HCT116 (cell line): ENCODE results near the gene PHF21B. TPM values are rescaled to one million over a fixed set of nuclear protein-coding genes. Genes with fewer than 3 reads are reported as not detected.

Experiments used
- ATAC-seq: fragments of 200-7000 bp; cut with Tn5 transposase; 2 replicates; pipeline ENCODE4 v1.9.1; 2020; ENCODE audit warnings: mild to moderate bottlenecking, moderate library complexity
- BruUV-seq: library from RNA; stranded (reverse); fragments of 400-500 nt; replicated peaks from 2 replicates; lab custom pipeline; 2021; lab: Mats Ljungman, UMichigan
- CTCF ChIA-PET: fragments of 300-600 bp; sonication (Branson Sonifier 250); formaldehyde crosslinking; loops from one replicate; lab custom pipeline; 2021; ENCODE audit warnings: antibody characterized with exemption; lab: Charles Lee
- POLR2A ChIA-PET: fragments of 300-600, 350-600 bp; sonication (Branson Sonifier 250); formaldehyde crosslinking; loops from one replicate; lab custom pipeline; 2021; ENCODE audit warnings: antibody characterized with exemption; lab: Charles Lee
- RAD21 ChIA-PET, 2 experiments: fragments of 300-600 bp; sonication (Branson Sonifier 250); formaldehyde crosslinking; loops; one replicate each; lab custom pipeline; 2023; ENCODE audit warnings: low total read pairs in 2 of 2; ENCODE audit not compliant: uncharacterized antibody in 2 of 2, unreplicated experiment in 2 of 2, low non-redundant PET in 1 of 2; lab: Charles Lee
- DNase-seq: peaks from one replicate; pipeline ENCODE4 v3.0.0-alpha.2; 2010; ENCODE audit warnings: low read depth, low spot score
- H2AFZ ChIP-seq: fragments of 200-600 bp; shearing (Covaris generic), sonication (generic); 2 replicates; pipeline ENCODE4 v1.6.1; 2017; ENCODE audit warnings: low read depth, mixed run types, mixed read lengths, antibody characterized with exemption, low read length; ENCODE audit not compliant: poor library complexity, severe bottlenecking
- H3K27ac ChIP-seq: 2 replicates; pipeline ENCODE4 v1.5.1; 2012; ENCODE audit warnings: low read depth, low read length
- H3K27me3 ChIP-seq: fragments of 200-600 bp; sonication (generic); 2 replicates; pipeline ENCODE4 v1.6.1; 2016; ENCODE audit warnings: mixed run types, low read length, mixed read lengths; ENCODE audit not compliant: insufficient read depth
- H3K36me3 ChIP-seq, 2 experiments: fragments of 200-500 bp in 1 of 2; fragments of 200-600 bp in 1 of 2; sonication (Bioruptor generic) in 1 of 2; sonication (generic) in 1 of 2; 2 replicates each; pipeline versions ENCODE4 v1.5.1 to v1.6.1; 2014 to 2016; ENCODE audit warnings: low read length in 2 of 2, inconsistent platforms in 1 of 2, mixed read lengths in 1 of 2, mixed run types in 1 of 2; ENCODE audit not compliant: insufficient read depth in 2 of 2, control insufficient read depth in 1 of 2
- H3K4me1 ChIP-seq, 2 experiments: fragments of 200-600 bp in 1 of 2; sonication (generic) in 1 of 2; 2 replicates each; pipeline versions ENCODE4 v1.5.1 to v1.6.1; 2012 to 2017; ENCODE audit warnings: low read length in 2 of 2, inconsistent platforms in 1 of 2, mild to moderate bottlenecking in 1 of 2, mixed read lengths in 1 of 2, mixed run types in 1 of 2, moderate library complexity in 1 of 2; ENCODE audit not compliant: insufficient read depth in 2 of 2, control insufficient read depth in 1 of 2
- H3K4me2 ChIP-seq: fragments of 200-600 bp; sonication (generic); 2 replicates; pipeline ENCODE4 v1.6.1; 2017; ENCODE audit warnings: mixed run types, low read length, mixed read lengths
- H3K4me3 ChIP-seq, 2 experiments: fragments of 200-600 bp in 1 of 2; sonication (generic) in 1 of 2; replicated peaks in 1 of 2; 2 replicates each; pipeline ENCODE4 v1.5.1; 2011 to 2016; ENCODE audit warnings: low read length in 2 of 2, control low read depth in 1 of 2, low read depth in 1 of 2, mild to moderate bottlenecking in 1 of 2, mixed read lengths in 1 of 2, mixed run types in 1 of 2
- H3K79me2 ChIP-seq: fragments of 200-600 bp; sonication (generic); 2 replicates; pipeline ENCODE4 v1.6.1; 2017; ENCODE audit warnings: mild to moderate bottlenecking, mixed run types, low read length, moderate library complexity, mixed read lengths; ENCODE audit not compliant: insufficient read depth
- H3K9ac ChIP-seq: fragments of 200-600 bp; sonication (generic); 2 replicates; pipeline ENCODE4 v1.6.1; 2016; ENCODE audit warnings: low read length, mixed read lengths
- H3K9me2 ChIP-seq: fragments of 200-600 bp; sonication (generic), shearing (Covaris generic); 2 replicates; pipeline ENCODE4 v1.6.1; 2017; ENCODE audit warnings: mixed run types, mild to moderate bottlenecking, moderate library complexity; ENCODE audit not compliant: insufficient read depth
- H3K9me3 ChIP-seq, 2 experiments: fragments of 200-500 bp in 1 of 2; fragments of 200-600 bp in 1 of 2; sonication (Bioruptor generic) in 1 of 2; sonication (generic) in 1 of 2; 2 replicates each; pipeline ENCODE4 v1.6.1; 2014 to 2017; ENCODE audit warnings: low read length in 2 of 2, mixed read lengths in 2 of 2, inconsistent platforms in 1 of 2, low read depth in 1 of 2, mild to moderate bottlenecking in 1 of 2, mixed run types in 1 of 2, moderate library complexity in 1 of 2; ENCODE audit not compliant: control insufficient read depth in 1 of 2, insufficient read depth in 1 of 2
- H4K20me1 ChIP-seq: fragments of 200-600 bp; sonication (generic), shearing (Covaris generic); 2 replicates; pipeline ENCODE4 v1.6.1; 2017; ENCODE audit warnings: mixed run types, mild to moderate bottlenecking, moderate library complexity; ENCODE audit not compliant: insufficient read depth
- CBX3 ChIP-seq: IDR thresholded peaks from 2 replicates; pipeline ENCODE4 v1.6.1; 2012; ENCODE audit warnings: low read depth
- CEBPB ChIP-seq: IDR thresholded peaks from 2 replicates; pipeline ENCODE4 v1.6.1; 2012; ENCODE audit warnings: low read depth
- ELF1 ChIP-seq: IDR thresholded peaks from 2 replicates; pipeline ENCODE4 v1.6.1; 2012; ENCODE audit warnings: low read depth, borderline replicate concordance
- EZH2 ChIP-seq: fragments of 200-600 bp; sonication (generic); IDR thresholded peaks from 2 replicates; pipeline ENCODE4 v1.6.1; 2017; ENCODE audit warnings: antibody characterized with exemption, mixed run types
- EZH2phosphoT487 ChIP-seq: fragments of 200-600 bp; IDR thresholded peaks from 2 replicates; pipeline ENCODE4 v1.6.1; 2018; ENCODE audit warnings: antibody characterized with exemption, borderline replicate concordance
- FOSL1 ChIP-seq: IDR thresholded peaks from 2 replicates; pipeline ENCODE4 v1.6.1; 2012; ENCODE audit warnings: low read depth
- JUND ChIP-seq: IDR thresholded peaks from 2 replicates; pipeline ENCODE4 v1.6.1; 2012
- POLR2A ChIP-seq: IDR thresholded peaks from 2 replicates; pipeline ENCODE4 v1.7.0; 2011; ENCODE audit warnings: borderline replicate concordance; ENCODE audit not compliant: insufficient read depth, insufficient read length; ENCODE audit errors: extremely low read depth
- POLR2AphosphoS5 ChIP-seq: IDR thresholded peaks from 2 replicates; pipeline ENCODE4 v1.6.1; 2011; ENCODE audit warnings: mild to moderate bottlenecking, low read depth, low read length, moderate library complexity
- SIN3A ChIP-seq: IDR thresholded peaks from 2 replicates; pipeline ENCODE4 v1.6.1; 2012; ENCODE audit warnings: low read depth
- SP1 ChIP-seq: IDR thresholded peaks from 2 replicates; pipeline ENCODE4 v1.6.1; 2012; ENCODE audit warnings: low read depth
- SRF ChIP-seq: IDR thresholded peaks from 2 replicates; pipeline ENCODE4 v1.6.1; 2012; ENCODE audit warnings: low read depth
- TCF7L2 ChIP-seq: IDR thresholded peaks from 2 replicates; pipeline ENCODE4 v1.7.0; 2011; ENCODE audit warnings: borderline replicate concordance, inconsistent platforms; ENCODE audit not compliant: insufficient read depth, insufficient read length; ENCODE audit errors: extremely low read depth
- YY1 ChIP-seq: IDR thresholded peaks from 2 replicates; pipeline ENCODE4 v1.6.1; 2011; ENCODE audit warnings: low read length, low read depth, moderate library complexity, mild to moderate bottlenecking; ENCODE audit not compliant: insufficient replicate concordance; ENCODE audit errors: extremely low read depth
- ZFX ChIP-seq: fragments of 450-650 bp; IDR thresholded peaks from 2 replicates; pipeline ENCODE4 v1.6.1; 2017
- intact Hi-C: fragments of 100-400 bp; cut with micrococcal nuclease; formaldehyde crosslinking; loops from 2 replicates; pipeline ENCODE4 v1.10.0; 2022
- total RNA-seq: library from RNA; stranded (reverse); gene quantifications from one replicate; pipeline ENCODE4 v1.2.1, GENCODE V29; 2021; ENCODE audit not compliant: unreplicated experiment
- TF ChIP-seq, protein P1 (sequence below): IDR thresholded peaks from 2 replicates; pipeline ENCODE4 v1.6.1; 2012
- TF ChIP-seq, protein P2 (sequence below): IDR thresholded peaks from 2 replicates; pipeline ENCODE4 v1.6.1; 2012; ENCODE audit warnings: low read depth
- TF ChIP-seq, protein P3 (sequence below): IDR thresholded peaks from 2 replicates; pipeline ENCODE4 v1.6.1; 2012
- TF ChIP-seq, protein P4 (sequence below): IDR thresholded peaks from 2 replicates; pipeline ENCODE4 v1.6.1; 2011; ENCODE audit warnings: mild to moderate bottlenecking, low read length, moderate library complexity; ENCODE audit not compliant: insufficient replicate concordance; ENCODE audit errors: extremely low read depth
- TF ChIP-seq, protein P5 (sequence below), 3 experiments: fragments of 200-600 bp in 1 of 3; sonication (generic) in 1 of 3; IDR thresholded peaks in 2 of 3; conservative IDR thresholded peaks in 1 of 3; 2 replicates each; pipeline ENCODE4 v1.5.1; 2012 to 2017; ENCODE audit warnings: low read depth in 2 of 3, low read length in 2 of 3, antibody characterized with exemption in 1 of 3, borderline replicate concordance in 1 of 3, control low read depth in 1 of 3, mild to moderate bottlenecking in 1 of 3, mixed read lengths in 1 of 3, mixed run types in 1 of 3, moderate library complexity in 1 of 3; ENCODE audit not compliant: insufficient read depth in 1 of 3

The PHF21B gene
- total RNA-seq, 1 experiment from 2014 or later: not detected

DNA sequence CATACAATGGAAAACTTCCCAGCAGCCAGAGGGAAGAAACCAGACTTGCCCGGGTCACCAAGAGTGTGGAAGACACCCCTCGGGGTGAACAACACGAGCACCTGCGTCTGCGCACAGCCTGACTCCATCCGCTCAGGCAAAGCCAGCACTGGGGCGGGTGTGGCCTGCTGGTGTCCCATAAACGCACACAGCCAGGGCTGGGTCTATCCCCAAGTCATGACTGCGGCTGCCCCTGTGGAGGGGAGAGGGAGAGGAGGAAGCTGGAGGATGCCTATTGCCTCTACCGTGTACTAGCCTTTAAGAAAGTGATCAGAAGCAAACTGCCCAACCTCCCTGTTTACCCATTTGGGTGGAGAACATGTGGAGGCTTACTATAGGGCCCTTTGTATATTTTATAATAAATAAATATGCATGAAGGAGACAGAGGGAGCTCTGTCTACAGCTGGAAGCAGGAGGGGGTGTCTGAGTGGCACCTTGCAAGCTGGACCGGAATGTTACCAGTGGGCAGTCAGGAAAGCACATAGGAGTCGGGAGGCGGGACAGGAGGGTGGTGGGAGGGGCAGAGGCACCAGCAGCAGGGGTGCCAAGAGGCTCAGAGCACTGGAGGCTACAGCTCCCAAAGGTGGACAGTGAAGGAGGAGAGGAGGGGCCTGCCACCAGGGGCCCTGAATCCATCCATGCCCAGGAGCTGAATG, 79.6 kb downstream of the PHF21B start:
- Histone ChIP-seq H3K9me2 (no peaks in the 10 kb centered on the region), H2AFZ (no peak overlapping the region), H3K4me2 (no peak overlapping the region), H3K4me3 (no peak overlapping the region), H3K4me1 (no peaks in the 10 kb centered on the region), H3K27ac (no peak overlapping the region), H3K27me3 (no peaks in the 10 kb centered on the region), H3K9ac (no peak overlapping the region), H3K79me2 (no peaks in the 10 kb centered on the region), H4K20me1 (no peaks in the 10 kb centered on the region), H3K36me3 (no peaks in the 10 kb centered on the region), H3K9me3 (no peaks in the 10 kb centered on the region)
- no TSS peak for BruUV-seq
- no peak for DNase-seq
- POLR2A ChIA-PET: no interaction called here
- CTCF ChIA-PET: no interaction called here
- TF ChIP-seq POLR2AphosphoS5 (no peak), ZFX (no peak), EZH2phosphoT487 (no peak), FOSL1 (no peak), SIN3A (no peak), CEBPB (no peak), SRF (no peak), YY1 (no peak), EZH2 (no peak), JUND (no peak), ELF1 (no peak), POLR2A (no peak), CBX3 (no peak), TCF7L2 (no peak), SP1 (no peak)
- TF ChIP-seq, protein P1, sequence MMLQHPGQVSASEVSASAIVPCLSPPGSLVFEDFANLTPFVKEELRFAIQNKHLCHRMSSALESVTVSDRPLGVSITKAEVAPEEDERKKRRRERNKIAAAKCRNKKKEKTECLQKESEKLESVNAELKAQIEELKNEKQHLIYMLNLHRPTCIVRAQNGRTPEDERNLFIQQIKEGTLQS: no peak
- TF ChIP-seq, protein P2, sequence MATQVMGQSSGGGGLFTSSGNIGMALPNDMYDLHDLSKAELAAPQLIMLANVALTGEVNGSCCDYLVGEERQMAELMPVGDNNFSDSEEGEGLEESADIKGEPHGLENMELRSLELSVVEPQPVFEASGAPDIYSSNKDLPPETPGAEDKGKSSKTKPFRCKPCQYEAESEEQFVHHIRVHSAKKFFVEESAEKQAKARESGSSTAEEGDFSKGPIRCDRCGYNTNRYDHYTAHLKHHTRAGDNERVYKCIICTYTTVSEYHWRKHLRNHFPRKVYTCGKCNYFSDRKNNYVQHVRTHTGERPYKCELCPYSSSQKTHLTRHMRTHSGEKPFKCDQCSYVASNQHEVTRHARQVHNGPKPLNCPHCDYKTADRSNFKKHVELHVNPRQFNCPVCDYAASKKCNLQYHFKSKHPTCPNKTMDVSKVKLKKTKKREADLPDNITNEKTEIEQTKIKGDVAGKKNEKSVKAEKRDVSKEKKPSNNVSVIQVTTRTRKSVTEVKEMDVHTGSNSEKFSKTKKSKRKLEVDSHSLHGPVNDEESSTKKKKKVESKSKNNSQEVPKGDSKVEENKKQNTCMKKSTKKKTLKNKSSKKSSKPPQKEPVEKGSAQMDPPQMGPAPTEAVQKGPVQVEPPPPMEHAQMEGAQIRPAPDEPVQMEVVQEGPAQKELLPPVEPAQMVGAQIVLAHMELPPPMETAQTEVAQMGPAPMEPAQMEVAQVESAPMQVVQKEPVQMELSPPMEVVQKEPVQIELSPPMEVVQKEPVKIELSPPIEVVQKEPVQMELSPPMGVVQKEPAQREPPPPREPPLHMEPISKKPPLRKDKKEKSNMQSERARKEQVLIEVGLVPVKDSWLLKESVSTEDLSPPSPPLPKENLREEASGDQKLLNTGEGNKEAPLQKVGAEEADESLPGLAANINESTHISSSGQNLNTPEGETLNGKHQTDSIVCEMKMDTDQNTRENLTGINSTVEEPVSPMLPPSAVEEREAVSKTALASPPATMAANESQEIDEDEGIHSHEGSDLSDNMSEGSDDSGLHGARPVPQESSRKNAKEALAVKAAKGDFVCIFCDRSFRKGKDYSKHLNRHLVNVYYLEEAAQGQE: no peak
- TF ChIP-seq, protein P3, sequence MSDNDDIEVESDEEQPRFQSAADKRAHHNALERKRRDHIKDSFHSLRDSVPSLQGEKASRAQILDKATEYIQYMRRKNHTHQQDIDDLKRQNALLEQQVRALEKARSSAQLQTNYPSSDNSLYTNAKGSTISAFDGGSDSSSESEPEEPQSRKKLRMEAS: no peak
- TF ChIP-seq, protein P4, sequence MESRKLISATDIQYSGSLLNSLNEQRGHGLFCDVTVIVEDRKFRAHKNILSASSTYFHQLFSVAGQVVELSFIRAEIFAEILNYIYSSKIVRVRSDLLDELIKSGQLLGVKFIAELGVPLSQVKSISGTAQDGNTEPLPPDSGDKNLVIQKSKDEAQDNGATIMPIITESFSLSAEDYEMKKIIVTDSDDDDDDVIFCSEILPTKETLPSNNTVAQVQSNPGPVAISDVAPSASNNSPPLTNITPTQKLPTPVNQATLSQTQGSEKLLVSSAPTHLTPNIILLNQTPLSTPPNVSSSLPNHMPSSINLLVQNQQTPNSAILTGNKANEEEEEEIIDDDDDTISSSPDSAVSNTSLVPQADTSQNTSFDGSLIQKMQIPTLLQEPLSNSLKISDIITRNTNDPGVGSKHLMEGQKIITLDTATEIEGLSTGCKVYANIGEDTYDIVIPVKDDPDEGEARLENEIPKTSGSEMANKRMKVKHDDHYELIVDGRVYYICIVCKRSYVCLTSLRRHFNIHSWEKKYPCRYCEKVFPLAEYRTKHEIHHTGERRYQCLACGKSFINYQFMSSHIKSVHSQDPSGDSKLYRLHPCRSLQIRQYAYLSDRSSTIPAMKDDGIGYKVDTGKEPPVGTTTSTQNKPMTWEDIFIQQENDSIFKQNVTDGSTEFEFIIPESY: no peak
- TF ChIP-seq, protein P5, sequence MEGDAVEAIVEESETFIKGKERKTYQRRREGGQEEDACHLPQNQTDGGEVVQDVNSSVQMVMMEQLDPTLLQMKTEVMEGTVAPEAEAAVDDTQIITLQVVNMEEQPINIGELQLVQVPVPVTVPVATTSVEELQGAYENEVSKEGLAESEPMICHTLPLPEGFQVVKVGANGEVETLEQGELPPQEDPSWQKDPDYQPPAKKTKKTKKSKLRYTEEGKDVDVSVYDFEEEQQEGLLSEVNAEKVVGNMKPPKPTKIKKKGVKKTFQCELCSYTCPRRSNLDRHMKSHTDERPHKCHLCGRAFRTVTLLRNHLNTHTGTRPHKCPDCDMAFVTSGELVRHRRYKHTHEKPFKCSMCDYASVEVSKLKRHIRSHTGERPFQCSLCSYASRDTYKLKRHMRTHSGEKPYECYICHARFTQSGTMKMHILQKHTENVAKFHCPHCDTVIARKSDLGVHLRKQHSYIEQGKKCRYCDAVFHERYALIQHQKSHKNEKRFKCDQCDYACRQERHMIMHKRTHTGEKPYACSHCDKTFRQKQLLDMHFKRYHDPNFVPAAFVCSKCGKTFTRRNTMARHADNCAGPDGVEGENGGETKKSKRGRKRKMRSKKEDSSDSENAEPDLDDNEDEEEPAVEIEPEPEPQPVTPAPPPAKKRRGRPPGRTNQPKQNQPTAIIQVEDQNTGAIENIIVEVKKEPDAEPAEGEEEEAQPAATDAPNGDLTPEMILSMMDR (IDR thresholded peaks at IDR 0.05 in 2 of 3, conservative IDR thresholded peaks at IDR 0.05 in 1 of 3; ENCODE audit: borderline replicate concordance in 1 of 3, insufficient read depth in 1 of 3, low read depth in 2 of 3, low read length in 2 of 3): no peak
- intact Hi-C loops: no loop called here
- ATAC-seq: no peak; the same call in 1 of the 2 replicates
- RAD21 ChIA-PET: no interaction called here
